ENCODE data around the gene TSHZ2.

GRCh38 chr20:53408691-53409446, 436.7 kb downstream of the TSHZ2 start:
- TF ChIP-seq CEBPB (IDR thresholded peaks at IDR 0.05; ENCODE audit: low read depth, low read length): no peak
- TF ChIP-seq MXI1 (IDR thresholded peaks at IDR 0.05; ENCODE audit: borderline replicate concordance, low read depth, low read length): no peak
- no peak for TF ChIP-seq USF2 (IDR thresholded peaks at IDR 0.05; ENCODE audit: low read depth, low read length)
- no peak for TF ChIP-seq CTCF (conservative IDR thresholded peaks at IDR 0.05; ENCODE audit: low read depth, low read length)
- no peak for TF ChIP-seq RAD21 (IDR thresholded peaks at IDR 0.05; ENCODE audit: low read length)
- no peak for TF ChIP-seq POLR2A (IDR thresholded peaks at IDR 0.05; ENCODE audit: low read depth, low read length)
- TF ChIP-seq NFE2L2 (IDR thresholded peaks at IDR 0.05; ENCODE audit: low read depth, low read length): no peak
- TF ChIP-seq MAFK (IDR thresholded peaks at IDR 0.05; ENCODE audit: low read depth, low read length): no peak
- TF ChIP-seq BHLHE40 (IDR thresholded peaks at IDR 0.05; ENCODE audit: low read depth, low read length): no peak
- TF ChIP-seq RFX5 (IDR thresholded peaks at IDR 0.05; ENCODE audit: low read depth, low read length): no peak
- no peak for TF ChIP-seq SMC3 (IDR thresholded peaks at IDR 0.05; ENCODE audit: low read depth, low read length)
- TF ChIP-seq FOS (IDR thresholded peaks at IDR 0.05; ENCODE audit: low read depth, low read length): no peak

All from IMR-90 (cell line).